H1 (cell line): ENCODE data around the gene RAB3IL1. TPM values are rescaled to one million over a fixed set of nuclear protein-coding genes. Genes with fewer than 3 reads are reported as not detected.

Experiments used
- BACH1 ChIP-seq: IDR thresholded peaks from 2 replicates; pipeline ENCODE4 v1.6.1; 2012; ENCODE audit warnings: low read length, improper control_type of control experiment
- CHD2 ChIP-seq: IDR thresholded peaks from 2 replicates; pipeline ENCODE4 v1.6.1; 2012; ENCODE audit warnings: low read length, improper control_type of control experiment
- JUN ChIP-seq: IDR thresholded peaks from 2 replicates; pipeline ENCODE4 v1.6.1; 2011; ENCODE audit warnings: low read depth, mild to moderate bottlenecking, improper control_type of control experiment, low read length
- TEAD4 ChIP-seq: IDR thresholded peaks from 2 replicates; pipeline ENCODE4 v1.6.1; 2012; ENCODE audit warnings: low read depth, low read length, inconsistent platforms, mixed read lengths
- polyA plus RNA-seq, 7 experiments: library from polyadenylated mRNA; depleted of rRNA in 3 of 7; stranded (reverse) in 5 of 7; unstranded in 2 of 7; fragments of >200 nt in 5 of 7; fragments of 200-250 nt in 2 of 7; gene quantifications; 1 replicate in 5 of 7; 2 replicates in 1 of 7; 4 replicates in 1 of 7; pipeline versions ENCODE4 v1.2.1 to v1.2.3, GENCODE V29; 2011 to 2013; ENCODE audit warnings: missing spikeins in 2 of 7, mixed read lengths in 2 of 7
- total RNA-seq: library from RNA; stranded (reverse); fragmentation: NEBNext Ultra II Directional; extraction: Animal tissue kit (Norgen Biotek cat#: 25700); gene quantifications from 2 replicates; pipeline ENCODE4 v1.2.1, GENCODE V29; 2021

Gene RAB3IL1
- total and polyA plus RNA-seq, 2 of the 8 experiments (the other 6 are each of a cell fraction or from before 2014, with no cell fraction given), result 6.8 to 7.9 TPM

- TF ChIP-seq JUN (no peak), TEAD4 (no peak), CHD2 (no peak), BACH1 (no peak)
- TF ChIP-seq, all 59 proteins: peak for 0
These were observed 39.0 kb upstream of the RAB3IL1 start (continued) for GRCh38 chr11:61956191-61957020.
